Peyer's patch (tissue), 4 donors: ENCODE measurements around the gene RBM33.
"Not testable (repeated sequence)": the region's sequence is repeated elsewhere in the genome, so short reads cannot be mapped to it uniquely, and the experiment has no call there.

Source experiments
- POLR2A ChIP-seq, 2 donors: fragments of 450-650 bp; IDR thresholded peaks; one replicate each; pipeline ENCODE4 v1.5.1; 2017; ENCODE audit warnings: antibody characterized with exemption in 2 of 2, mild to moderate bottlenecking in 2 of 2, moderate library complexity in 2 of 2
- TF ChIP-seq, protein P1 (sequence below), 6 experiments: fragments of 450-650 bp in 4 of 6; fragments of 200-600 bp in 2 of 6; sonication (generic) in 1 of 6; IDR thresholded peaks; one replicate each; pipeline ENCODE4 v1.5.1; 2017 to 2019; ENCODE audit warnings: antibody characterized with exemption in 6 of 6, mild to moderate bottlenecking in 3 of 6, moderate library complexity in 1 of 6

DNA sequence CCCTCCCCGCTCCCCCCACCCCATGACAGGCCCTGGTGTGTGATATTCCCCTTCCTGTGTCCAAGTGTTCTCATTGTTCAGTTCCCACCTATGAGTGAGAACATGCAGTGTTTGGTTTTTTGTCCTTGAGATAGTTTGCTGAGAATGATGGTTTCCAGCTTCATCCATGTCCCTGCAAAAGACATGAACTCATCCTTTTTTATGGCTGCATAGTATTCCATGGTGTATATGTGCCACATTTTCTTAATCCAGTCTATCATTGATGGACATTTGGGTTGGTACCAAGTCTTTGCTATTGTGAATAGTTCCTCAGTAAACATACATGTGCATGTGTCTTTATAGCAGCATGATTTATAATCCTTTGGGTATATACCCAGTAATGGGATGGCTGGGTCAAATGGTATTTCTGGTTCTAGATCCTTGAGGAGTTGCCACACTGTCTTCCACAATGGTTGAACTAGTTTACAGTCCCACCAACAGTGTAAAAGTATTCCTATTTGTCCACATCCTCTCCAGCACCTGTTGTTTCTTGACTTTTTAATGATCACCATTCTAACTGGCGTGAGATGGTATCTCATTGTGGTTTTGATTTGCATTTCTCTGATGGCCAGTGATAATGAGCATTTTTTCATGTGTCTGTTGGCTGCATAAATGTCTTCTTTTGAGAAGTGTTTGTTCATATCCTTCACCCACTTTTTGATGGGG, 42.3 kb downstream of the RBM33 start:
- TF ChIP-seq, protein P1, sequence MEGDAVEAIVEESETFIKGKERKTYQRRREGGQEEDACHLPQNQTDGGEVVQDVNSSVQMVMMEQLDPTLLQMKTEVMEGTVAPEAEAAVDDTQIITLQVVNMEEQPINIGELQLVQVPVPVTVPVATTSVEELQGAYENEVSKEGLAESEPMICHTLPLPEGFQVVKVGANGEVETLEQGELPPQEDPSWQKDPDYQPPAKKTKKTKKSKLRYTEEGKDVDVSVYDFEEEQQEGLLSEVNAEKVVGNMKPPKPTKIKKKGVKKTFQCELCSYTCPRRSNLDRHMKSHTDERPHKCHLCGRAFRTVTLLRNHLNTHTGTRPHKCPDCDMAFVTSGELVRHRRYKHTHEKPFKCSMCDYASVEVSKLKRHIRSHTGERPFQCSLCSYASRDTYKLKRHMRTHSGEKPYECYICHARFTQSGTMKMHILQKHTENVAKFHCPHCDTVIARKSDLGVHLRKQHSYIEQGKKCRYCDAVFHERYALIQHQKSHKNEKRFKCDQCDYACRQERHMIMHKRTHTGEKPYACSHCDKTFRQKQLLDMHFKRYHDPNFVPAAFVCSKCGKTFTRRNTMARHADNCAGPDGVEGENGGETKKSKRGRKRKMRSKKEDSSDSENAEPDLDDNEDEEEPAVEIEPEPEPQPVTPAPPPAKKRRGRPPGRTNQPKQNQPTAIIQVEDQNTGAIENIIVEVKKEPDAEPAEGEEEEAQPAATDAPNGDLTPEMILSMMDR (IDR thresholded peaks at IDR 0.05), result not testable (repeated sequence)
- TF ChIP-seq POLR2A (IDR thresholded peaks at IDR 0.05), result not testable (repeated sequence)
